GM12878 (cell line): ENCODE measurements around the gene FAM221B. TPM values are rescaled to one million over a fixed set of nuclear protein-coding genes. Genes with fewer than 3 reads are reported as not detected.

Experiments
- ATAC-seq: fragments of 200-7000 bp; cut with Tn5 transposase; 3 replicates; pipeline ENCODE4 v1.9.1; 2020; ENCODE audit warnings: mild to moderate bottlenecking, moderate library complexity
- BruUV-seq: library from RNA; stranded (reverse); fragments of 400-500 nt; replicated peaks from 2 replicates; lab custom pipeline; 2021; lab: Mats Ljungman, UMichigan
- CTCF ChIA-PET: fragments of 300-600 bp; sonication (Branson Sonifier 250); formaldehyde crosslinking; extraction: SDS; loops from one replicate; lab custom pipeline; 2021; ENCODE audit warnings: inconsistent platforms; lab: Yijun Ruan, JAX
- POLR2A ChIA-PET: fragments of 350-600 bp; formaldehyde crosslinking; extraction: SDS; loops from one replicate; lab custom pipeline; 2021; ENCODE audit warnings: inconsistent platforms; lab: Charles Lee
- RAD21 ChIA-PET: fragments of 300-600 bp; sonication (Branson Sonifier 250); formaldehyde crosslinking; loops from one replicate; lab custom pipeline; 2023; ENCODE audit warnings: antibody characterized with exemption; ENCODE audit not compliant: unreplicated experiment; lab: Charles Lee
- SMC1A ChIA-PET: fragments of 300-600 bp; sonication (Branson Sonifier 250); formaldehyde crosslinking; loops from one replicate; lab custom pipeline; 2023; ENCODE audit not compliant: unreplicated experiment, uncharacterized antibody; lab: Charles Lee
- DNase-seq: peaks from one replicate; pipeline ENCODE4 v3.0.0-alpha.2; 2011; ENCODE audit warnings: low read depth, low spot score
- FAIRE-seq: peaks from 3 replicates; lab custom pipeline; 2011; peaks lifted over from hg19 to GRCh38; lab: Jason Lieb, UNC
- H2AFZ ChIP-seq: 2 replicates; pipeline ENCODE4 v1.6.0; 2011; ENCODE audit warnings: low read depth, low read length, control low read depth; ENCODE audit not compliant: control insufficient read depth
- H3K27ac ChIP-seq: 2 replicates; pipeline ENCODE4 v1.5.1; 2011; ENCODE audit warnings: control low read depth; ENCODE audit not compliant: control insufficient read depth, insufficient read depth
- H3K27me3 ChIP-seq, 2 experiments: replicated peaks in 1 of 2; 2 replicates each; pipeline versions ENCODE4 v1.6.0 to v1.6.1; 2011; ENCODE audit warnings: low read length in 1 of 2; ENCODE audit not compliant: control insufficient read depth in 2 of 2, insufficient read depth in 2 of 2
- H3K36me3 ChIP-seq, 2 experiments: 2 replicates each; pipeline ENCODE4 v1.5.1; 2011; ENCODE audit warnings: low read length in 1 of 2; ENCODE audit not compliant: control insufficient read depth in 2 of 2, insufficient read depth in 2 of 2
- H3K4me1 ChIP-seq: 2 replicates; pipeline ENCODE4 v1.6.1; 2011; ENCODE audit warnings: mild to moderate bottlenecking, low read length, moderate library complexity, mixed read lengths; ENCODE audit not compliant: control insufficient read depth, insufficient read depth
- H3K4me2 ChIP-seq: 2 replicates; pipeline ENCODE4 v1.6.0; 2011; ENCODE audit warnings: control low read depth; ENCODE audit not compliant: control insufficient read depth, insufficient read depth
- H3K4me3 ChIP-seq: fragments of 200-600 bp; sonication (generic); 2 replicates; pipeline ENCODE4 v1.5.1; 2016
- H3K79me2 ChIP-seq: 2 replicates; pipeline ENCODE4 v1.6.0; 2011; ENCODE audit warnings: low read length; ENCODE audit not compliant: control insufficient read depth, insufficient read depth
- H3K9ac ChIP-seq: 2 replicates; pipeline ENCODE4 v1.8.0; 2011; ENCODE audit warnings: low read length, control low read depth, mixed read lengths; ENCODE audit not compliant: control insufficient read depth, insufficient read depth
- H3K9me3 ChIP-seq: replicated peaks from 3 replicates; pipeline ENCODE4 v1.5.1; 2011; ENCODE audit warnings: mild to moderate bottlenecking, low read length; ENCODE audit not compliant: control insufficient read depth, insufficient read depth
- H4K20me1 ChIP-seq: 2 replicates; pipeline ENCODE4 v1.6.0; 2011; ENCODE audit not compliant: control insufficient read depth, insufficient read depth
- ATF7 ChIP-seq: fragments of 450-650 bp; IDR thresholded peaks from 2 replicates; pipeline ENCODE4 v1.6.1; 2016; ENCODE audit warnings: low read depth, mild to moderate bottlenecking
- CTCF ChIP-seq, 3 experiments: IDR thresholded peaks in 2 of 3; conservative IDR thresholded peaks in 1 of 3; 2 replicates each; pipeline ENCODE4 v1.5.1; 2011; ENCODE audit warnings: low read depth in 3 of 3, low read length in 3 of 3, mild to moderate bottlenecking in 3 of 3, control low read depth in 2 of 3, moderate library complexity in 2 of 3, inconsistent platforms in 1 of 3, mixed read lengths in 1 of 3; ENCODE audit not compliant: control insufficient read depth in 2 of 3, insufficient read depth in 1 of 3; ENCODE audit errors: extremely low read depth in 1 of 3
- IRF4 ChIP-seq: IDR thresholded peaks from 2 replicates; pipeline ENCODE4 v1.6.1; 2011; ENCODE audit warnings: low read depth, low read length
- JUNB ChIP-seq: IDR thresholded peaks from 2 replicates; pipeline ENCODE4 v1.6.1; 2016; ENCODE audit warnings: antibody characterized with exemption, mild to moderate bottlenecking
- KLF5 ChIP-seq: fragments of 450-650 bp; IDR thresholded peaks from 2 replicates; pipeline ENCODE4 v1.6.1; 2014; ENCODE audit warnings: mild to moderate bottlenecking; ENCODE audit not compliant: partially characterized antibody
- MTA3 ChIP-seq: IDR thresholded peaks from 2 replicates; pipeline ENCODE4 v1.6.1; 2012; ENCODE audit warnings: low read length, inconsistent platforms, borderline replicate concordance
- RAD21 ChIP-seq: IDR thresholded peaks from 2 replicates; pipeline ENCODE4 v1.6.1; 2011; ENCODE audit warnings: mild to moderate bottlenecking, low read depth, low read length, moderate library complexity; ENCODE audit not compliant: insufficient read depth
- YY1 ChIP-seq: IDR thresholded peaks from 2 replicates; pipeline ENCODE4 v1.6.1; 2011; ENCODE audit warnings: low read depth, mild to moderate bottlenecking, low read length
- ZNF24 ChIP-seq: fragments of 450-650 bp; IDR thresholded peaks from 2 replicates; pipeline ENCODE4 v1.6.1; 2017; ENCODE audit warnings: antibody characterized with exemption, mild to moderate bottlenecking
- in situ Hi-C: fragments of 300-500 bp; cut with MboI; formaldehyde crosslinking; loops from 9 replicates; pipeline ENCODE4 v1.14.3; 2018; ENCODE audit warnings: mixed read lengths
- intact Hi-C: fragments of 100-400 bp; cut with micrococcal nuclease; formaldehyde crosslinking; loops from one replicate; pipeline ENCODE4 v1.14.2; 2022; ENCODE audit not compliant: unreplicated experiment
- polyA plus RNA-seq, 11 experiments: library from polyadenylated mRNA; depleted of rRNA in 4 of 11; unstranded in 6 of 11; stranded (reverse) in 5 of 11; fragments of >200 nt; fragmentation: Nextera tagmentation in 4 of 11; fragmentation: Illumina TruSeq in 1 of 11; extraction: Ambion mirVana in 4 of 11; extraction: Trizol in 1 of 11; gene quantifications; 1 replicate in 1 of 11; 2 replicates in 10 of 11; pipeline versions ENCODE4 v1.2.1 to v1.2.3, GENCODE V29; 2011 to 2016; ENCODE audit warnings: inconsistent platforms in 2 of 11, missing spikeins in 2 of 11, low read depth in 1 of 11
- total RNA-seq, 4 experiments: library from RNA; depleted of rRNA in 3 of 4; stranded (reverse); fragments of >200 nt in 3 of 4; fragmentation: Illumina TruSeq in 1 of 4; extraction: Trizol in 1 of 4; gene quantifications; 2 replicates each; pipeline versions ENCODE4 v1.2.1 to v1.2.3, GENCODE V29; 2013 to 2021

The FAM221B gene
- total and polyA plus RNA-seq, 10 of the 15 experiments (the other 5 are each of a cell fraction or from before 2014, with no cell fraction given): 0.02 to 0.12 (median 0.04) TPM; not detected in 5

- peak; percentile 57 for TF ChIP-seq KLF5
- peak; percentile 84 for TF ChIP-seq RAD21
- TF ChIP-seq ZNF24: no peak; the same call in 1 of the 2 replicates
- 0 out of 2 replicates have a peak, but pooled peaks have one; percentile 15 for TF ChIP-seq IRF4
- peak; percentile 56 for TF ChIP-seq ATF7
- TF ChIP-seq MTA3: no peak
- TF ChIP-seq CTCF (IDR thresholded peaks at IDR 0.05 in 2 of 3, conservative IDR thresholded peaks at IDR 0.05 in 1 of 3; ENCODE audit: control insufficient read depth in 2 of 3, extremely low read depth in 1 of 3, insufficient read depth in 1 of 3, low read depth in 3 of 3, low read length in 3 of 3): peak; percentile 72 to 90 (median 81)
- peak; percentile 40; the same call in 1 of the 2 replicates for TF ChIP-seq YY1
These were observed 2.3 kb downstream of the FAM221B start (continued) for GRCh38 chr9:35826071-35826701.

- TF ChIP-seq JUNB: no peak
- POLR2A ChIA-PET: interaction anchor here (1.6 kb wide), 1 partner anchor 9 kb away, joined by 3 read pairs; no protein-coding TSS in a partner anchor
- in situ Hi-C loops: no loop called here
These were observed 5.6 kb downstream of the FAM221B start for GRCh38 chr9:35822926-35823325.

More at GRCh38 chr9:35822926-35823325, 5.6 kb downstream of the FAM221B start:
- H3K4me2 ChIP-seq: no peak overlapping the region
- no peaks in the 10 kb centered on the region for H3K9me3 ChIP-seq
- no peak overlapping the region for H3K9ac ChIP-seq
- SMC1A ChIA-PET: interaction anchor here (1.0 to 2.6 kb wide), 3 partner anchors 33 to 76 kb away, joined by 3 to 13 read pairs (median 3); no protein-coding TSS in a partner anchor
- no peak overlapping the region for H3K27ac ChIP-seq
- H4K20me1 ChIP-seq: no peaks in the 10 kb centered on the region
- no peaks in the 10 kb centered on the region for H3K4me1 ChIP-seq
- H3K36me3 ChIP-seq: no peaks in the 10 kb centered on the region
- no peak for ATAC-seq
- DNase-seq: no peak
- H3K27me3 ChIP-seq: no peaks in the 10 kb centered on the region
- intact Hi-C loops: loop anchor here (10.0 kb wide), 1 partner anchor 168 kb away; the partner anchor contains the start of genes CCDC107, RMRP and SIT1
- FAIRE-seq: no peak
- H3K79me2 ChIP-seq: no peaks in the 10 kb centered on the region
- no peak overlapping the region for H3K4me3 ChIP-seq
- CTCF ChIA-PET: interaction anchor here (1.0 to 2.3 kb wide), 4 partner anchors 11 to 214 kb away, joined by 3 to 9 read pairs (median 4); partner anchors contain the start of genes NPR2 and SPAG8
- RAD21 ChIA-PET: interaction anchor here (2.2 kb wide), 1 partner anchor 59 kb away, joined by 6 read pairs; no protein-coding TSS in a partner anchor
- H2AFZ ChIP-seq: no peak overlapping the region
- BruUV-seq: no TSS peak
